Superior temporal gyrus (tissue), 1 donor: ENCODE results near the gene ATP9A.
A peak's percentile ranks its signal among the peaks of the same experiment; 100 is the strongest.

ENCODE experiments used
- DNase-seq: peaks from one replicate; pipeline ENCODE4 v3.0.0-alpha.2; 2016; ENCODE audit errors: extremely low spot score

The ATP9A gene

GRCh38 chr20:51596668-51597388 lies 171.4 kb downstream of the ATP9A start:
- no peak for DNase-seq

GRCh38 chr20:51595744-51596143 lies 172.4 kb downstream of the ATP9A start:
- no peak for DNase-seq

GRCh38 chr20:51595058-51595532 lies 173.1 kb downstream of the ATP9A start:
- DNase-seq: peak; percentile 94

- DNase-seq: peak; percentile 78
Measured at GRCh38 chr20:51594236-51595057, 173.7 kb downstream of the ATP9A start.

- DNase-seq: no peak
Measured at GRCh38 chr20:51593584-51593983, 174.6 kb downstream of the ATP9A start.

GRCh38 chr20:51592564-51592963 lies 175.6 kb downstream of the ATP9A start:
- DNase-seq: no peak

- DNase-seq: no peak
Measured at GRCh38 chr20:51591871-51592270, 176.3 kb downstream of the ATP9A start.

- no peak for DNase-seq
Measured at GRCh38 chr20:51588762-51589161, 179.4 kb downstream of the ATP9A start.

GRCh38 chr20:51587145-51587544 lies 181.0 kb downstream of the ATP9A start:
- DNase-seq: no peak

GRCh38 chr20:51586005-51586440 lies 182.2 kb downstream of the ATP9A start:
- no peak for DNase-seq

- DNase-seq: no peak
Measured at GRCh38 chr20:51585148-51585547, 183.0 kb downstream of the ATP9A start.

- DNase-seq: no peak
Measured at GRCh38 chr20:51584737-51585136, 183.5 kb downstream of the ATP9A start.

- DNase-seq: no peak
Measured at GRCh38 chr20:51584116-51584515, 184.1 kb downstream of the ATP9A start.

- DNase-seq: no peak
Measured at GRCh38 chr20:51583499-51583898, 184.7 kb downstream of the ATP9A start.

- DNase-seq: no peak
Measured at GRCh38 chr20:51583073-51583472, 185.1 kb downstream of the ATP9A start.

GRCh38 chr20:51581571-51581970 lies 186.6 kb downstream of the ATP9A start:
- no peak for DNase-seq

- no peak for DNase-seq
Measured at GRCh38 chr20:51579137-51579536, 189.1 kb downstream of the ATP9A start.

- DNase-seq: no peak
Measured at GRCh38 chr20:51578145-51578459, 190.1 kb downstream of the ATP9A start.

GRCh38 chr20:51577432-51578144 lies 190.6 kb downstream of the ATP9A start:
- no peak for DNase-seq

GRCh38 chr20:51575486-51575885 lies 192.7 kb downstream of the ATP9A start:
- DNase-seq: no peak

- DNase-seq: no peak
Measured at GRCh38 chr20:51574248-51575033, 193.7 kb downstream of the ATP9A start.
